C4-2B (cell line): ENCODE measurements around the gene TCF4.

ENCODE experiments used
- ZFX ChIP-seq: fragments of 450-650 bp; IDR thresholded peaks from 2 replicates; pipeline ENCODE4 v1.6.1; 2017
- TF ChIP-seq, protein P1 (sequence below): fragments of 450-650 bp; conservative IDR thresholded peaks from 2 replicates; pipeline ENCODE4 v1.5.1; 2017; ENCODE audit warnings: mild to moderate bottlenecking

DNA sequence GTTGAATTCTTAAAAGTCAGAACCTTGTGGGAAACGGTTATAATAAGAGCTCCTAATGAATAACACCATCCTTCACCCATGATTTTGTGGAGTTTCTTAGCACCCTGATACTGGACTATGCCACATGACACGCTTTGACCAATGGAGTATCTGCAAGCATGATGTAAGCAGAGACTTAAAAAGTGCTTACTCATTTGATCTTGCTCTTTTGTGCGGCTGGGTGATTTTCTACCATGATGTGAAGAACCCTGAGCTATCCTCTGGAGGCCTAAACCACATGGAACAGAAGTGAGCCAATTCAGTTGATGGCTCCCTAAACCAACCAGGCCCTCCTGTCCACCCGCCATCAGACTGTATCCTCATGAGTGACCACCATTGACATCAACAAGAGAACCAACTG lies 70.9 kb downstream of the TCF4 start:
- TF ChIP-seq, protein P1, sequence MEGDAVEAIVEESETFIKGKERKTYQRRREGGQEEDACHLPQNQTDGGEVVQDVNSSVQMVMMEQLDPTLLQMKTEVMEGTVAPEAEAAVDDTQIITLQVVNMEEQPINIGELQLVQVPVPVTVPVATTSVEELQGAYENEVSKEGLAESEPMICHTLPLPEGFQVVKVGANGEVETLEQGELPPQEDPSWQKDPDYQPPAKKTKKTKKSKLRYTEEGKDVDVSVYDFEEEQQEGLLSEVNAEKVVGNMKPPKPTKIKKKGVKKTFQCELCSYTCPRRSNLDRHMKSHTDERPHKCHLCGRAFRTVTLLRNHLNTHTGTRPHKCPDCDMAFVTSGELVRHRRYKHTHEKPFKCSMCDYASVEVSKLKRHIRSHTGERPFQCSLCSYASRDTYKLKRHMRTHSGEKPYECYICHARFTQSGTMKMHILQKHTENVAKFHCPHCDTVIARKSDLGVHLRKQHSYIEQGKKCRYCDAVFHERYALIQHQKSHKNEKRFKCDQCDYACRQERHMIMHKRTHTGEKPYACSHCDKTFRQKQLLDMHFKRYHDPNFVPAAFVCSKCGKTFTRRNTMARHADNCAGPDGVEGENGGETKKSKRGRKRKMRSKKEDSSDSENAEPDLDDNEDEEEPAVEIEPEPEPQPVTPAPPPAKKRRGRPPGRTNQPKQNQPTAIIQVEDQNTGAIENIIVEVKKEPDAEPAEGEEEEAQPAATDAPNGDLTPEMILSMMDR: no peak
- no peak for TF ChIP-seq ZFX
